ENCODE data around the gene RFX3.

- TF ChIP-seq POLR2A (IDR thresholded peaks at IDR 0.05): no peak
- TF ChIP-seq CTCF (IDR thresholded peaks at IDR 0.05 in 4 of 5, conservative IDR thresholded peaks at IDR 0.05 in 1 of 5): no peak
Measured at GRCh38 chr9:3391414-3391813, 134.4 kb downstream of the RFX3 start.

Measured in gastrocnemius medialis (tissue), 4 donors.